ENCODE measurements around the gene SRSF9.
A peak's percentile ranks its signal among the peaks of the same experiment; 100 is the strongest.
"Not testable (repeated sequence)": the region's sequence is repeated elsewhere in the genome, so short reads cannot be mapped to it uniquely, and the experiment has no call there.

The SRSF9 gene

GRCh38 chr12:120481022-120481767 is 11.6 kb upstream of the SRSF9 start:
- no peak for DNase-seq

- no peak for DNase-seq
Measured at GRCh38 chr12:120480211-120480610, 10.7 kb upstream of the SRSF9 start.

- DNase-seq: no peak
Measured at GRCh38 chr12:120479458-120479857, 9.9 kb upstream of the SRSF9 start.

GRCh38 chr12:120475643-120476042 is 6.1 kb upstream of the SRSF9 start:
- no peak for DNase-seq

- DNase-seq: peak; percentile 44
Measured at GRCh38 chr12:120474616-120474960, 5.0 kb upstream of the SRSF9 start.

GRCh38 chr12:120473807-120474615 is 4.5 kb upstream of the SRSF9 start:
- DNase-seq: no peak

GRCh38 chr12:120472521-120472920 is 3.0 kb upstream of the SRSF9 start:
- DNase-seq: no peak

GRCh38 chr12:120470150-120470784 is 719 bp upstream of the SRSF9 start:
- DNase-seq: no peak

GRCh38 chr12:120468821-120469449 is 613 bp downstream of the SRSF9 start:
- DNase-seq: no peak

GRCh38 chr12:120468325-120468820 is 1.2 kb downstream of the SRSF9 start:
- DNase-seq: peak; percentile 41

- no peak for DNase-seq
Measured at GRCh38 chr12:120467439-120467838, 2.1 kb downstream of the SRSF9 start.

GRCh38 chr12:120466560-120467315 is 2.8 kb downstream of the SRSF9 start:
- DNase-seq: no peak

GRCh38 chr12:120465756-120466155 is 3.8 kb downstream of the SRSF9 start:
- DNase-seq: no peak

GRCh38 chr12:120463712-120464111 is 5.8 kb downstream of the SRSF9 start:
- no peak for DNase-seq

- DNase-seq: no peak
Measured at GRCh38 chr12:120462099-120462640, 7.4 kb downstream of the SRSF9 start.

- DNase-seq: no peak
Measured at GRCh38 chr12:120460157-120460556, 9.4 kb downstream of the SRSF9 start.

GRCh38 chr12:120457133-120457532 is 12.4 kb downstream of the SRSF9 start:
- no peak for DNase-seq

- no peak for DNase-seq
Measured at GRCh38 chr12:120455302-120455701, 14.2 kb downstream of the SRSF9 start.

GRCh38 chr12:120453977-120454376 is 15.6 kb downstream of the SRSF9 start:
- DNase-seq: no peak

- no peak for DNase-seq
Measured at GRCh38 chr12:120453060-120453750, 16.3 kb downstream of the SRSF9 start.

- DNase-seq: not testable (repeated sequence)
Measured at GRCh38 chr12:120452524-120452923, 17.0 kb downstream of the SRSF9 start.
